H1 (cell line): ENCODE measurements around the gene SMIM5. TPM values are rescaled to one million over a fixed set of nuclear protein-coding genes. Genes with fewer than 3 reads are reported as not detected.

Experiments
- CTCF ChIA-PET: fragments of 300-600 bp; sonication (Branson Sonifier 250); formaldehyde crosslinking; loops from one replicate; lab custom pipeline; 2021; ENCODE audit not compliant: partially characterized antibody; lab: Charles Lee
- POLR2A ChIA-PET: fragments of 300-600 bp; sonication (Branson Sonifier 250); formaldehyde crosslinking; loops from one replicate; lab custom pipeline; 2021; ENCODE audit warnings: inconsistent platforms; ENCODE audit not compliant: partially characterized antibody; lab: Charles Lee
- DNase-seq, 2 experiments: peaks; one replicate each; pipeline versions ENCODE4 v3.0.0 to v3.0.0-alpha.2; 2010 to 2022; ENCODE audit warnings: low spot score in 2 of 2, low read depth in 1 of 2, mixed read lengths in 1 of 2
- FAIRE-seq: peaks from 2 replicates; lab custom pipeline; 2011; peaks lifted over from hg19 to GRCh38; lab: Jason Lieb, UNC
- H2AFZ ChIP-seq: 2 replicates; pipeline ENCODE4 v1.8.1; 2012; ENCODE audit warnings: low read length, inconsistent platforms
- H2AK5ac ChIP-seq: 2 replicates; pipeline ENCODE4 v1.6.1; 2013; ENCODE audit warnings: low read depth, low read length
- H2BK120ac ChIP-seq: replicated peaks from 2 replicates; pipeline ENCODE3; 2013; ENCODE audit warnings: low read depth, low read length, inconsistent platforms
- H2BK12ac ChIP-seq: 2 replicates; pipeline ENCODE4 v1.6.1; 2013; ENCODE audit warnings: low read depth, low read length
- H2BK15ac ChIP-seq: 2 replicates; pipeline ENCODE4 v1.6.1; 2013; ENCODE audit warnings: low read length
- H2BK20ac ChIP-seq: 2 replicates; pipeline ENCODE4 v1.6.1; 2013; ENCODE audit warnings: low read length
- H2BK5ac ChIP-seq: 2 replicates; pipeline ENCODE4 v1.6.1; 2013; ENCODE audit warnings: low read depth, low read length
- H3K14ac ChIP-seq: 2 replicates; pipeline ENCODE4 v1.6.1; 2013; ENCODE audit warnings: inconsistent platforms; ENCODE audit not compliant: insufficient read length
- H3K18ac ChIP-seq: 2 replicates; pipeline ENCODE4 v1.6.1; 2013; ENCODE audit warnings: low read length; ENCODE audit errors: extremely low read depth
- H3K23ac ChIP-seq: 2 replicates; pipeline ENCODE4 v1.6.1; 2013; ENCODE audit warnings: inconsistent platforms; ENCODE audit not compliant: insufficient read length
- H3K23me2 ChIP-seq: 2 replicates; pipeline ENCODE4 v1.6.1; 2013; ENCODE audit warnings: low read depth, low read length
- H3K27ac ChIP-seq: 2 replicates; pipeline ENCODE4 v1.6.1; 2011; ENCODE audit warnings: low read depth, low read length, inconsistent platforms
- H3K27me3 ChIP-seq, 4 experiments: replicated peaks in 1 of 4; 1 replicate in 1 of 4; 2 replicates in 3 of 4; pipeline versions ENCODE4 v1.6.1 to v1.8.1; 2011 to 2013; ENCODE audit warnings: low read length in 3 of 4, mild to moderate bottlenecking in 3 of 4, inconsistent platforms in 2 of 4, mixed read lengths in 2 of 4, moderate library complexity in 1 of 4; ENCODE audit not compliant: control insufficient read depth in 3 of 4, insufficient read depth in 3 of 4; ENCODE audit errors: extremely low read depth in 1 of 4
- H3K36me3 ChIP-seq, 4 experiments: 2 replicates each; pipeline versions ENCODE4 v1.6.1 to v1.8.1; 2011 to 2013; ENCODE audit warnings: mild to moderate bottlenecking in 4 of 4, low read length in 3 of 4, moderate library complexity in 2 of 4, control low read depth in 1 of 4, inconsistent platforms in 1 of 4; ENCODE audit not compliant: insufficient read depth in 4 of 4, control insufficient read depth in 2 of 4
- H3K4ac ChIP-seq: replicated peaks from 2 replicates; pipeline ENCODE3; 2013; ENCODE audit warnings: low read length, low read depth, mixed read lengths, inconsistent platforms; ENCODE audit not compliant: insufficient read length
- H3K4me1 ChIP-seq, 4 experiments: replicated peaks in 1 of 4; 1 replicate in 1 of 4; 2 replicates in 3 of 4; pipeline versions ENCODE4 v1.6.1 to v1.8.1; 2011 to 2013; ENCODE audit warnings: low read length in 3 of 4, inconsistent platforms in 2 of 4, mixed read lengths in 1 of 4; ENCODE audit not compliant: insufficient read depth in 4 of 4, control insufficient read depth in 3 of 4
- H3K4me2 ChIP-seq, 2 experiments: 2 replicates each; pipeline versions ENCODE4 v1.6.1 to v1.8.1; 2011 to 2013; ENCODE audit warnings: low read depth in 2 of 2, low read length in 2 of 2, control low read depth in 1 of 2, inconsistent platforms in 1 of 2, mild to moderate bottlenecking in 1 of 2; ENCODE audit not compliant: insufficient read depth in 1 of 2
- H3K4me3 ChIP-seq, 4 experiments: fragments of 200-600, 300-600 bp in 1 of 4; sonication (generic), shearing (Covaris generic), sonication (Bioruptor Twin) in 1 of 4; 2 replicates each; pipeline versions ENCODE4 v1.5.1 to v1.8.1; 2011 to 2016; ENCODE audit warnings: low read length in 4 of 4, low read depth in 3 of 4, control low read depth in 2 of 4, inconsistent platforms in 2 of 4, mild to moderate bottlenecking in 2 of 4, mixed read lengths in 1 of 4, moderate library complexity in 1 of 4; ENCODE audit not compliant: insufficient read depth in 2 of 4; ENCODE audit errors: extremely low read depth in 1 of 4
- H3K56ac ChIP-seq: replicated peaks from 2 replicates; pipeline ENCODE3; 2013; ENCODE audit warnings: low read depth, mild to moderate bottlenecking, mixed read lengths, low read length, inconsistent platforms; ENCODE audit not compliant: insufficient read length
- H3K79me1 ChIP-seq: 2 replicates; pipeline ENCODE4 v1.6.1; 2013; ENCODE audit warnings: low read depth, low read length, control low read depth
- H3K79me2 ChIP-seq, 2 experiments: 2 replicates each; pipeline versions ENCODE4 v1.6.1 to v1.8.1; 2012 to 2013; ENCODE audit warnings: low read length in 2 of 2, mild to moderate bottlenecking in 2 of 2, inconsistent platforms in 1 of 2; ENCODE audit not compliant: insufficient read depth in 2 of 2, control insufficient read depth in 1 of 2
- H3K9ac ChIP-seq, 4 experiments: replicated peaks in 1 of 4; 1 replicate in 1 of 4; 2 replicates in 3 of 4; pipeline versions ENCODE4 v1.6.1 to v1.8.1; 2011 to 2013; ENCODE audit warnings: low read depth in 3 of 4, low read length in 3 of 4, control low read depth in 2 of 4, mild to moderate bottlenecking in 2 of 4, moderate library complexity in 2 of 4, inconsistent platforms in 1 of 4; ENCODE audit errors: extremely low read depth in 1 of 4
- H3K9me3 ChIP-seq, 2 experiments: 2 replicates each; pipeline versions ENCODE4 v1.6.1 to v1.8.1; 2012 to 2013; ENCODE audit warnings: mild to moderate bottlenecking in 2 of 2, moderate library complexity in 2 of 2, control low read depth in 1 of 2, inconsistent platforms in 1 of 2, low read depth in 1 of 2, low read length in 1 of 2, mixed read lengths in 1 of 2; ENCODE audit not compliant: insufficient read depth in 2 of 2
- H4K20me1 ChIP-seq, 2 experiments: replicated peaks in 1 of 2; 2 replicates each; pipeline versions ENCODE3 to v1.8.1; 2011 to 2013; ENCODE audit warnings: inconsistent platforms in 2 of 2, low read length in 2 of 2, mild to moderate bottlenecking in 1 of 2; ENCODE audit not compliant: insufficient read depth in 2 of 2, control insufficient read depth in 1 of 2
- H4K5ac ChIP-seq: 2 replicates; pipeline ENCODE4 v1.6.1; 2013; ENCODE audit warnings: low read length, low read depth, mixed read lengths, inconsistent platforms; ENCODE audit not compliant: insufficient read length
- H4K8ac ChIP-seq: 2 replicates; pipeline ENCODE4 v1.8.0; 2013; ENCODE audit warnings: mild to moderate bottlenecking, moderate library complexity, low read length, inconsistent platforms; ENCODE audit not compliant: insufficient read depth; ENCODE audit errors: extremely low read depth
- H4K91ac ChIP-seq: replicated peaks from 2 replicates; pipeline ENCODE3; 2013; ENCODE audit warnings: low read length, mixed read lengths, inconsistent platforms; ENCODE audit not compliant: insufficient read length
- CEBPB ChIP-seq: IDR thresholded peaks from 2 replicates; pipeline ENCODE4 v1.6.1; 2012; ENCODE audit warnings: low read depth, low read length
- HDAC6 ChIP-seq: IDR thresholded peaks from one replicate; pipeline ENCODE4 v1.7.1; 2012; ENCODE audit warnings: low read depth, mild to moderate bottlenecking, inconsistent platforms, low read length, moderate library complexity
- JUN ChIP-seq: IDR thresholded peaks from 2 replicates; pipeline ENCODE4 v1.6.1; 2011; ENCODE audit warnings: low read depth, mild to moderate bottlenecking, improper control_type of control experiment, low read length
- JUND ChIP-seq: IDR thresholded peaks from 2 replicates; pipeline ENCODE4 v1.6.1; 2011; ENCODE audit warnings: mild to moderate bottlenecking, improper control_type of control experiment, low read length
- YY1 ChIP-seq: IDR thresholded peaks from 2 replicates; pipeline ENCODE4 v1.6.1; 2011; ENCODE audit warnings: low read depth, mild to moderate bottlenecking, low read length
- WGBS, 2 experiments: shearing (Covaris generic) in 1 of 2; methylation state at CpG; one replicate each; pipeline versions ENCODE4 v1.1.6 to v1.1.7; 2013 to 2015; ENCODE audit warnings: low lambda C conversion rate in 2 of 2, mixed read lengths in 2 of 2, inconsistent platforms in 1 of 2, low coverage in 1 of 2, missing lambda C conversion rate in 1 of 2; ENCODE audit not compliant: insufficient replicate concordance in 2 of 2, insufficient coverage in 1 of 2, insufficient read length in 1 of 2; ENCODE audit errors: extremely low coverage in 1 of 2, missing lambda C conversion rate in 1 of 2; 5-methylcytosine and 5-hydroxymethylcytosine counted together
- polyA plus RNA-seq, 7 experiments: library from polyadenylated mRNA; depleted of rRNA in 3 of 7; stranded (reverse) in 5 of 7; unstranded in 2 of 7; fragments of >200 nt in 5 of 7; fragments of 200-250 nt in 2 of 7; gene quantifications; 1 replicate in 5 of 7; 2 replicates in 1 of 7; 4 replicates in 1 of 7; pipeline versions ENCODE4 v1.2.1 to v1.2.3, GENCODE V29; 2011 to 2013; ENCODE audit warnings: missing spikeins in 2 of 7, mixed read lengths in 2 of 7
- total RNA-seq: library from RNA; stranded (reverse); fragmentation: NEBNext Ultra II Directional; extraction: Animal tissue kit (Norgen Biotek cat#: 25700); gene quantifications from 2 replicates; pipeline ENCODE4 v1.2.1, GENCODE V29; 2021

SMIM5 gene
- total and polyA plus RNA-seq, 2 of the 8 experiments (the other 6 are each of a cell fraction or from before 2014, with no cell fraction given): not detected

- peaks cover 5 to 18% of the 10 kb centered on the region in 2 experiments for H4K20me1 ChIP-seq
- DNase-seq: peak in 1 of 2 experiments; percentile 44
- no peak overlapping the region for H4K91ac ChIP-seq
- H4K8ac ChIP-seq: no peak overlapping the region; the same call in 1 of the 2 replicates
- H3K9me3 ChIP-seq: no peaks in the 10 kb centered on the region
- no peak overlapping the region for H2BK5ac ChIP-seq
- no peak overlapping the region for H3K27ac ChIP-seq
- H3K36me3 ChIP-seq: no peaks in the 10 kb centered on the region; a peak in 1 of 8 replicates
- ChIA-PET POLR2A (interaction anchor here (0.9 to 2.4 kb wide), 3 partner anchors 9 to 143 kb away, joined by 3 to 7 read pairs (median 7); a partner anchor contains a TSS), CTCF (interaction anchor here (0.8 to 59.2 kb wide), 8 partner anchors 7 to 129 kb away, joined by 3 to 2200 read pairs (median 3); partner anchors contain the start of genes GALK1, RECQL5, SAP30BP and SMIM5)
- H3K23me2 ChIP-seq: no peaks in the 10 kb centered on the region
- H3K79me1 ChIP-seq: no peaks in the 10 kb centered on the region
- WGBS, 2 experiments: 87% methylated on average over 18 of the region's 19 CpGs; no CpG with 5 or more reads in 1 of the 2 experiments
- H3K79me2 ChIP-seq: no peaks in the 10 kb centered on the region
- H3K9ac ChIP-seq: no peak overlapping the region
- no peak overlapping the region for H2BK120ac ChIP-seq
- H3K4me3 ChIP-seq: no peak overlapping the region
- no peak overlapping the region for H2BK15ac ChIP-seq
- H2BK12ac ChIP-seq: no peak overlapping the region
- no peak overlapping the region for H3K56ac ChIP-seq
- peaks cover 0 to 16% (median 11%) of the 10 kb centered on the region in 4 experiments; a peak in 5 of 7 replicates for H3K4me1 ChIP-seq
- H2AK5ac ChIP-seq: no peak overlapping the region
- H3K14ac ChIP-seq: no peak overlapping the region
- H3K4ac ChIP-seq: no peak overlapping the region
- H3K18ac ChIP-seq: no peak overlapping the region
- H3K27me3 ChIP-seq: no peaks in the 10 kb centered on the region
- no peak overlapping the region for H3K4me2 ChIP-seq
- no peak for FAIRE-seq
- H2AFZ ChIP-seq: no peak overlapping the region
- no peak overlapping the region for H3K23ac ChIP-seq
- H2BK20ac ChIP-seq: no peak overlapping the region
- H4K5ac ChIP-seq: no peak overlapping the region
- TF ChIP-seq HDAC6: no peak
- no peak for TF ChIP-seq CEBPB
- TF ChIP-seq JUND: no peak
- no peak for TF ChIP-seq YY1
- no peak for TF ChIP-seq JUN
Observed at GRCh38 chr17:75636381-75637142, 3.3 kb downstream of the SMIM5 start.
